GM12874 (cell line): Measurements from ENCODE around the gene CLDN20.

Experiments used
- CTCF ChIP-seq: IDR thresholded peaks from 2 replicates; pipeline ENCODE4 v1.5.1; 2011; ENCODE audit warnings: low read depth, mild to moderate bottlenecking, control low read depth, low read length, moderate library complexity; ENCODE audit not compliant: insufficient read depth

CLDN20 gene

GRCh38 chr6:155235087-155235486 lies 28.7 kb upstream of the CLDN20 start:
- TF ChIP-seq CTCF: no peak

GRCh38 chr6:155237613-155238012 lies 26.2 kb upstream of the CLDN20 start:
- TF ChIP-seq CTCF: no peak

GRCh38 chr6:155240905-155241600 lies 22.8 kb upstream of the CLDN20 start:
- no peak for TF ChIP-seq CTCF

GRCh38 chr6:155241966-155242365 lies 21.8 kb upstream of the CLDN20 start:
- TF ChIP-seq CTCF: no peak

GRCh38 chr6:155244434-155244833 lies 19.4 kb upstream of the CLDN20 start:
- TF ChIP-seq CTCF: no peak

- no peak for TF ChIP-seq CTCF
Measured at GRCh38 chr6:155245193-155245592, 18.6 kb upstream of the CLDN20 start.

- TF ChIP-seq CTCF: no peak
Measured at GRCh38 chr6:155245831-155246230, 18.0 kb upstream of the CLDN20 start.
